HEK293 (cell line): ENCODE measurements around the gene PSMD12.

Experiments used
- GLI2 ChIP-seq: fragments of 450-650 bp; formaldehyde crosslinking; IDR thresholded peaks from 2 replicates; pipeline ENCODE4; 2017; ENCODE audit warnings: missing biosample characterization, missing genetic modification characterization, low read depth, borderline replicate concordance
- GLI4 ChIP-seq: fragments of 450-650 bp; formaldehyde crosslinking; IDR thresholded peaks from 2 replicates; pipeline ENCODE4 v1.5.1; 2016; ENCODE audit warnings: missing biosample characterization, missing genetic modification characterization
- HOXA7 ChIP-seq: sonication (generic); formaldehyde crosslinking; IDR thresholded peaks from 2 replicates; pipeline ENCODE4 v1.8.1; 2022; ENCODE audit warnings: missing genetic modification reagents, borderline replicate concordance
- HOXC10 ChIP-seq: sonication (generic); formaldehyde crosslinking; IDR thresholded peaks from 2 replicates; pipeline ENCODE4 v1.8.1; 2023; ENCODE audit warnings: mild to moderate bottlenecking, missing genetic modification reagents
- PBX3 ChIP-seq: sonication (generic); formaldehyde crosslinking; IDR thresholded peaks from 2 replicates; pipeline ENCODE4 v1.8.1; 2022; ENCODE audit warnings: mild to moderate bottlenecking, moderate library complexity, missing genetic modification reagents
- ZFP3 ChIP-seq: fragments of 450-650 bp; formaldehyde crosslinking; IDR thresholded peaks from 2 replicates; pipeline ENCODE4 v1.5.1; 2016; ENCODE audit warnings: low read depth, missing biosample characterization, missing genetic modification characterization
- ZFP37 ChIP-seq: fragments of 450-650 bp; formaldehyde crosslinking; IDR thresholded peaks from 2 replicates; pipeline ENCODE4 v1.5.1; 2016; ENCODE audit warnings: missing biosample characterization, missing genetic modification characterization
- ZFP41 ChIP-seq: fragments of 450-650 bp; formaldehyde crosslinking; IDR thresholded peaks from 2 replicates; pipeline ENCODE4 v1.5.1; 2016; ENCODE audit warnings: missing biosample characterization, missing genetic modification characterization, borderline replicate concordance
- ZNF112 ChIP-seq: fragments of 450-650 bp; formaldehyde crosslinking; IDR thresholded peaks from 2 replicates; pipeline ENCODE4 v1.5.0; 2017; ENCODE audit warnings: missing biosample characterization, missing genetic modification characterization
- ZNF121 ChIP-seq: fragments of 450-650 bp; formaldehyde crosslinking; IDR thresholded peaks from 2 replicates; pipeline ENCODE4 v1.5.1; 2016; ENCODE audit warnings: missing biosample characterization, missing genetic modification characterization
- ZNF138 ChIP-seq: fragments of 450-650 bp; formaldehyde crosslinking; IDR thresholded peaks from 2 replicates; pipeline ENCODE4 v1.5.1; 2016; ENCODE audit warnings: missing biosample characterization, missing genetic modification characterization, borderline replicate concordance
- ZNF157 ChIP-seq: fragments of 450-650 bp; formaldehyde crosslinking; IDR thresholded peaks from 2 replicates; pipeline ENCODE4 v1.5.1; 2016; ENCODE audit warnings: missing biosample characterization, missing genetic modification characterization
- ZNF169 ChIP-seq: fragments of 450-650 bp; formaldehyde crosslinking; IDR thresholded peaks from 2 replicates; pipeline ENCODE4 v1.5.1; 2016; ENCODE audit warnings: missing biosample characterization, missing genetic modification characterization
- ZNF2 ChIP-seq: fragments of 450-650 bp; formaldehyde crosslinking; IDR thresholded peaks from 2 replicates; pipeline ENCODE4 v1.5.1; 2016; ENCODE audit warnings: missing biosample characterization, missing genetic modification characterization
- ZNF211 ChIP-seq: fragments of 450-650 bp; formaldehyde crosslinking; IDR thresholded peaks from 2 replicates; pipeline ENCODE4 v1.5.1; 2016; ENCODE audit warnings: low read depth, missing biosample characterization, missing genetic modification characterization
- ZNF274 ChIP-seq, 2 experiments: fragments of 200-500 bp in 1 of 2; fragments of 450-650 bp in 1 of 2; sonication (Bioruptor generic) in 1 of 2; formaldehyde crosslinking in 1 of 2; IDR thresholded peaks; 2 replicates each; pipeline versions ENCODE4 v1.5.1 to v1.6.1; 2014 to 2016; ENCODE audit warnings: borderline replicate concordance in 1 of 2, inconsistent platforms in 1 of 2, low read length in 1 of 2, missing biosample characterization in 1 of 2, missing genetic modification characterization in 1 of 2
- ZNF292 ChIP-seq: fragments of 450-650 bp; formaldehyde crosslinking; IDR thresholded peaks from 2 replicates; pipeline ENCODE4 v1.5.1; 2016; ENCODE audit warnings: low read depth, missing biosample characterization, missing genetic modification characterization, borderline replicate concordance
- ZNF324 ChIP-seq: fragments of 450-650 bp; formaldehyde crosslinking; IDR thresholded peaks from 2 replicates; pipeline ENCODE4 v1.5.1; 2016; ENCODE audit warnings: missing biosample characterization, missing genetic modification characterization
- ZNF391 ChIP-seq: fragments of 450-650 bp; formaldehyde crosslinking; IDR thresholded peaks from 2 replicates; pipeline ENCODE4 v1.5.1; 2016; ENCODE audit warnings: low read depth, missing biosample characterization, missing genetic modification characterization, borderline replicate concordance
- ZNF398 ChIP-seq: fragments of 450-650 bp; formaldehyde crosslinking; IDR thresholded peaks from 2 replicates; pipeline ENCODE4 v1.5.1; 2017; ENCODE audit warnings: missing biosample characterization, missing genetic modification characterization
- ZNF404 ChIP-seq: fragments of 450-650 bp; formaldehyde crosslinking; IDR thresholded peaks from 2 replicates; pipeline ENCODE4 v1.5.1; 2017; ENCODE audit warnings: missing biosample characterization, missing genetic modification characterization
- ZNF76 ChIP-seq: fragments of 450-650 bp; formaldehyde crosslinking; IDR thresholded peaks from 2 replicates; pipeline ENCODE4; 2016; ENCODE audit warnings: low read depth, missing biosample characterization, missing genetic modification characterization, borderline replicate concordance
- TF ChIP-seq, protein P1 (sequence below): fragments of 450-650 bp; formaldehyde crosslinking; conservative IDR thresholded peaks from 2 replicates; pipeline ENCODE4 v1.5.1; 2016; ENCODE audit warnings: low read depth, missing biosample characterization, missing genetic modification characterization
- TF ChIP-seq, protein P2 (sequence below): fragments of 450-650 bp; IDR thresholded peaks from 2 replicates; pipeline ENCODE4 v1.5.1; 2018; ENCODE audit warnings: missing biosample characterization, mild to moderate bottlenecking, missing genetic modification characterization
- TF ChIP-seq, protein P3 (sequence below): fragments of 450-650 bp; formaldehyde crosslinking; IDR thresholded peaks from 2 replicates; pipeline ENCODE4 v1.5.1; 2016; ENCODE audit warnings: missing biosample characterization, missing genetic modification characterization
- TF ChIP-seq, protein P4 (sequence below): fragments of 450-650 bp; formaldehyde crosslinking; IDR thresholded peaks from 2 replicates; pipeline ENCODE4 v1.5.1; 2016; ENCODE audit warnings: missing biosample characterization, missing genetic modification characterization

The PSMD12 gene

GRCh38 chr17:67390646-67391361 lies 24.4 kb upstream of the PSMD12 start (continued):
- TF ChIP-seq ZNF398 (tag by site-specific recombination) (peak; percentile 16; the same call in 1 of the 2 replicates), ZNF292 (tag by site-specific recombination) (no peak), HOXA7 (CRISPR knock-in tag) (no peak), ZFP41 (tag by site-specific recombination) (no peak), ZNF169 (no peak), PBX3 (CRISPR knock-in tag) (no peak), ZNF391 (tag by site-specific recombination) (no peak), ZNF76 (tag by site-specific recombination) (no peak), HOXC10 (CRISPR knock-in tag) (no peak), ZNF157 (tag by site-specific recombination) (no peak), ZNF211 (tag by site-specific recombination) (no peak), ZNF112 (no peak), ZNF324 (tag by site-specific recombination) (no peak), GLI4 (tag by site-specific recombination) (no peak), ZNF138 (no peak), ZFP3 (tag by site-specific recombination) (no peak; the same call in 1 of the 2 replicates), ZNF121 (tag by site-specific recombination) (no peak), ZFP37 (no peak), ZNF2 (tag by site-specific recombination) (no peak), ZNF274 (IDR thresholded peaks at IDR 0.05; ENCODE audit: low read length) (no peak), ZNF274 (tag by site-specific recombination; IDR thresholded peaks at IDR 0.05; ENCODE audit: borderline replicate concordance) (no peak), GLI2 (tag by site-specific recombination) (no peak), ZNF404 (tag by site-specific recombination) (no peak)
- TF ChIP-seq, protein P1, sequence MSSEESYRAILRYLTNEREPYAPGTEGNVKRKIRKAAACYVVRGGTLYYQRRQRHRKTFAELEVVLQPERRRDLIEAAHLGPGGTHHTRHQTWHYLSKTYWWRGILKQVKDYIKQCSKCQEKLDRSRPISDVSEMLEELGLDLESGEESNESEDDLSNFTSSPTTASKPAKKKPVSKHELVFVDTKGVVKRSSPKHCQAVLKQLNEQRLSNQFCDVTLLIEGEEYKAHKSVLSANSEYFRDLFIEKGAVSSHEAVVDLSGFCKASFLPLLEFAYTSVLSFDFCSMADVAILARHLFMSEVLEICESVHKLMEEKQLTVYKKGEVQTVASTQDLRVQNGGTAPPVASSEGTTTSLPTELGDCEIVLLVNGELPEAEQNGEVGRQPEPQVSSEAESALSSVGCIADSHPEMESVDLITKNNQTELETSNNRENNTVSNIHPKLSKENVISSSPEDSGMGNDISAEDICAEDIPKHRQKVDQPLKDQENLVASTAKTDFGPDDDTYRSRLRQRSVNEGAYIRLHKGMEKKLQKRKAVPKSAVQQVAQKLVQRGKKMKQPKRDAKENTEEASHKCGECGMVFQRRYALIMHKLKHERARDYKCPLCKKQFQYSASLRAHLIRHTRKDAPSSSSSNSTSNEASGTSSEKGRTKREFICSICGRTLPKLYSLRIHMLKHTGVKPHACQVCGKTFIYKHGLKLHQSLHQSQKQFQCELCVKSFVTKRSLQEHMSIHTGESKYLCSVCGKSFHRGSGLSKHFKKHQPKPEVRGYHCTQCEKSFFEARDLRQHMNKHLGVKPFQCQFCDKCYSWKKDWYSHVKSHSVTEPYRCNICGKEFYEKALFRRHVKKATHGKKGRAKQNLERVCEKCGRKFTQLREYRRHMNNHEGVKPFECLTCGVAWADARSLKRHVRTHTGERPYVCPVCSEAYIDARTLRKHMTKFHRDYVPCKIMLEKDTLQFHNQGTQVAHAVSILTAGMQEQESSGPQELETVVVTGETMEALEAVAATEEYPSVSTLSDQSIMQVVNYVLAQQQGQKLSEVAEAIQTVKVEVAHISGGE = no peak
- TF ChIP-seq, protein P2, sequence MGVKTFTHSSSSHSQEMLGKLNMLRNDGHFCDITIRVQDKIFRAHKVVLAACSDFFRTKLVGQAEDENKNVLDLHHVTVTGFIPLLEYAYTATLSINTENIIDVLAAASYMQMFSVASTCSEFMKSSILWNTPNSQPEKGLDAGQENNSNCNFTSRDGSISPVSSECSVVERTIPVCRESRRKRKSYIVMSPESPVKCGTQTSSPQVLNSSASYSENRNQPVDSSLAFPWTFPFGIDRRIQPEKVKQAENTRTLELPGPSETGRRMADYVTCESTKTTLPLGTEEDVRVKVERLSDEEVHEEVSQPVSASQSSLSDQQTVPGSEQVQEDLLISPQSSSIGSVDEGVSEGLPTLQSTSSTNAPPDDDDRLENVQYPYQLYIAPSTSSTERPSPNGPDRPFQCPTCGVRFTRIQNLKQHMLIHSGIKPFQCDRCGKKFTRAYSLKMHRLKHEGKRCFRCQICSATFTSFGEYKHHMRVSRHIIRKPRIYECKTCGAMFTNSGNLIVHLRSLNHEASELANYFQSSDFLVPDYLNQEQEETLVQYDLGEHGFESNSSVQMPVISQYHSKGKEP (tag by site-specific recombination) = no peak
- TF ChIP-seq, protein P3, sequence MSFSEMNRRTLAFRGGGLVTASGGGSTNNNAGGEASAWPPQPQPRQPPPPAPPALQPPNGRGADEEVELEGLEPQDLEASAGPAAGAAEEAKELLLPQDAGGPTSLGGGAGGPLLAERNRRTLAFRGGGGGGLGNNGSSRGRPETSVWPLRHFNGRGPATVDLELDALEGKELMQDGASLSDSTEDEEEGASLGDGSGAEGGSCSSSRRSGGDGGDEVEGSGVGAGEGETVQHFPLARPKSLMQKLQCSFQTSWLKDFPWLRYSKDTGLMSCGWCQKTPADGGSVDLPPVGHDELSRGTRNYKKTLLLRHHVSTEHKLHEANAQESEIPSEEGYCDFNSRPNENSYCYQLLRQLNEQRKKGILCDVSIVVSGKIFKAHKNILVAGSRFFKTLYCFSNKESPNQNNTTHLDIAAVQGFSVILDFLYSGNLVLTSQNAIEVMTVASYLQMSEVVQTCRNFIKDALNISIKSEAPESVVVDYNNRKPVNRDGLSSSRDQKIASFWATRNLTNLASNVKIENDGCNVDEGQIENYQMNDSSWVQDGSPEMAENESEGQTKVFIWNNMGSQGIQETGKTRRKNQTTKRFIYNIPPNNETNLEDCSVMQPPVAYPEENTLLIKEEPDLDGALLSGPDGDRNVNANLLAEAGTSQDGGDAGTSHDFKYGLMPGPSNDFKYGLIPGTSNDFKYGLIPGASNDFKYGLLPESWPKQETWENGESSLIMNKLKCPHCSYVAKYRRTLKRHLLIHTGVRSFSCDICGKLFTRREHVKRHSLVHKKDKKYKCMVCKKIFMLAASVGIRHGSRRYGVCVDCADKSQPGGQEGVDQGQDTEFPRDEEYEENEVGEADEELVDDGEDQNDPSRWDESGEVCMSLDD = no peak
- TF ChIP-seq, protein P4, sequence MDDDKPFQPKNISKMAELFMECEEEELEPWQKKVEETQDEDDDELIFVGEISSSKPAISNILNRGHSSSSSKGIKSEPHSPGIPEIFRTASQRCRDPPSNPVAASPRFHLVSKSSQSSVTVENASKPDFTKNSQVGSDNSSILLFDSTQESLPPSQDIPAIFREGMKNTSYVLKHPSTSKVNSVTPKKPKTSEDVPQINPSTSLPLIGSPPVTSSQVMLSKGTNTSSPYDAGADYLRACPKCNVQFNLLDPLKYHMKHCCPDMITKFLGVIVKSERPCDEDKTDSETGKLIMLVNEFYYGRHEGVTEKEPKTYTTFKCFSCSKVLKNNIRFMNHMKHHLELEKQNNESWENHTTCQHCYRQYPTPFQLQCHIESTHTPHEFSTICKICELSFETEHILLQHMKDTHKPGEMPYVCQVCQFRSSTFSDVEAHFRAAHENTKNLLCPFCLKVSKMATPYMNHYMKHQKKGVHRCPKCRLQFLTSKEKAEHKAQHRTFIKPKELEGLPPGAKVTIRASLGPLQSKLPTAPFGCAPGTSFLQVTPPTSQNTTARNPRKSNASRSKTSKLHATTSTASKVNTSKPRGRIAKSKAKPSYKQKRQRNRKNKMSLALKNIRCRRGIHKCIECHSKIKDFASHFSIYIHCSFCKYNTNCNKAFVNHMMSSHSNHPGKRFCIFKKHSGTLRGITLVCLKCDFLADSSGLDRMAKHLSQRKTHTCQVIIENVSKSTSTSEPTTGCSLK = no peak
